Activated CD8-positive, alpha-beta T cell treated with anti-CD3 and anti-CD28 coated beads for 36 hours (primary cell): ENCODE results near the gene SLC29A2. TPM values are rescaled to one million over a fixed set of nuclear protein-coding genes. Genes with fewer than 3 reads are reported as not detected.
"Not testable (repeated sequence)": the region's sequence is repeated elsewhere in the genome, so short reads cannot be mapped to it uniquely, and the experiment has no call there.

Source experiments
- ATAC-seq: fragments of 200-7000 bp; cut with Tn5 transposase; one replicate; pipeline ENCODE4 v1.10.0; 2021; ENCODE audit warnings: mild to moderate bottlenecking, moderate library complexity
- CTCF ChIA-PET: fragments of 350-600 bp; sonication (Branson Sonifier 250); formaldehyde crosslinking; loops from one replicate; lab custom pipeline; 2021; ENCODE audit warnings: antibody characterized with exemption; lab: Charles Lee
- POLR2A ChIA-PET: fragments of 350-600 bp; sonication (Branson Sonifier 250); formaldehyde crosslinking; loops from one replicate; lab custom pipeline; 2021; ENCODE audit warnings: antibody characterized with exemption; lab: Charles Lee
- DNase-seq: peaks from one replicate; pipeline ENCODE4 v3.0.0-alpha.2; 2020
- H3K27ac Mint-ChIP-seq: one replicate; pipeline ENCODE4 v1.8.0; 2021; ENCODE audit warnings: mild to moderate bottlenecking, mixed read lengths
- H3K27me3 Mint-ChIP-seq: one replicate; pipeline ENCODE4 v1.8.0; 2021; ENCODE audit warnings: mixed read lengths
- H3K36me3 Mint-ChIP-seq: one replicate; pipeline ENCODE4 v1.8.0; 2021; ENCODE audit warnings: low read depth, mixed read lengths
- H3K4me1 Mint-ChIP-seq: one replicate; pipeline ENCODE4 v1.8.0; 2021; ENCODE audit warnings: low read depth, mixed read lengths
- H3K4me3 Mint-ChIP-seq: one replicate; pipeline ENCODE4 v1.8.0; 2021; ENCODE audit warnings: mild to moderate bottlenecking, moderate library complexity, mixed read lengths
- H3K9me3 Mint-ChIP-seq: one replicate; pipeline ENCODE4 v1.8.0; 2021; ENCODE audit warnings: mixed read lengths
- intact Hi-C: fragments of 100-400 bp; cut with micrococcal nuclease; formaldehyde crosslinking; loops from one replicate; pipeline ENCODE4 v1.10.0; 2022
- total RNA-seq, 2 experiments: library from RNA; stranded (reverse); gene quantifications; one replicate each; pipeline ENCODE4 v1.2.3, GENCODE V29; 2021
- TF ChIP-seq, protein P1 (sequence below): fragments of 200-600 bp; IDR thresholded peaks from one replicate; pipeline ENCODE4 v1.8.0; 2022; ENCODE audit warnings: antibody characterized with exemption, mild to moderate bottlenecking

The SLC29A2 gene
- total RNA-seq, 2 experiments from 2014 or later, result 11.8 to 12.2 TPM

DNA sequence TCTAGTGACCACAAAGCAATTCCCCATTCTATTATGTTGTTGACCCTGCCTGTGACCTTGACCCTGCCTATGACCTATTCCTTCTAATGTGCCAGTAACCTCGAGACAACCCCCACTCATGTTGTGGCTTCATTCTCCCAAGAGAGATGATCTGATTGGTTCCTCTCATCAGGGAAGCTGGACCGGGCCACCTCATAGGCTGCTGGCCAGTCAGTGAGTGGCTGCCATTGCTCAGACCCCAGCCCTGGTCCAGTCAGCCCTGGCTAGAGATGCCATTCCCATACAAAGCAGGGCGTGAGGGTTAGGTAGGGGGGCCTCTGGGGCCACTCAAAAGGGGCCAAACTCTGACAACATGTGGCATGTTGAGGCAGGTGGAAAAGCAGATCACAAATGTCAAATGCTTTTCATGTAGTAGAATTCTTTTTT lies 11.9 kb downstream of the SLC29A2 start:
- no peak overlapping the region for H3K4me3 Mint-ChIP-seq
- ChIA-PET CTCF (no interaction called here), POLR2A (no interaction called here)
- no peak overlapping the region for H3K27ac Mint-ChIP-seq
- H3K4me1 Mint-ChIP-seq, result no peaks in the 10 kb centered on the region
- intact Hi-C loops, result no loop called here
- no peak for DNase-seq
- ATAC-seq, result no peak
- H3K36me3 Mint-ChIP-seq, result peaks cover 5% of the 10 kb centered on the region
- TF ChIP-seq, protein P1, sequence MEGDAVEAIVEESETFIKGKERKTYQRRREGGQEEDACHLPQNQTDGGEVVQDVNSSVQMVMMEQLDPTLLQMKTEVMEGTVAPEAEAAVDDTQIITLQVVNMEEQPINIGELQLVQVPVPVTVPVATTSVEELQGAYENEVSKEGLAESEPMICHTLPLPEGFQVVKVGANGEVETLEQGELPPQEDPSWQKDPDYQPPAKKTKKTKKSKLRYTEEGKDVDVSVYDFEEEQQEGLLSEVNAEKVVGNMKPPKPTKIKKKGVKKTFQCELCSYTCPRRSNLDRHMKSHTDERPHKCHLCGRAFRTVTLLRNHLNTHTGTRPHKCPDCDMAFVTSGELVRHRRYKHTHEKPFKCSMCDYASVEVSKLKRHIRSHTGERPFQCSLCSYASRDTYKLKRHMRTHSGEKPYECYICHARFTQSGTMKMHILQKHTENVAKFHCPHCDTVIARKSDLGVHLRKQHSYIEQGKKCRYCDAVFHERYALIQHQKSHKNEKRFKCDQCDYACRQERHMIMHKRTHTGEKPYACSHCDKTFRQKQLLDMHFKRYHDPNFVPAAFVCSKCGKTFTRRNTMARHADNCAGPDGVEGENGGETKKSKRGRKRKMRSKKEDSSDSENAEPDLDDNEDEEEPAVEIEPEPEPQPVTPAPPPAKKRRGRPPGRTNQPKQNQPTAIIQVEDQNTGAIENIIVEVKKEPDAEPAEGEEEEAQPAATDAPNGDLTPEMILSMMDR, result no peak
- H3K27me3 Mint-ChIP-seq, result no peaks in the 10 kb centered on the region
- H3K9me3 Mint-ChIP-seq, result no peaks in the 10 kb centered on the region

DNA sequence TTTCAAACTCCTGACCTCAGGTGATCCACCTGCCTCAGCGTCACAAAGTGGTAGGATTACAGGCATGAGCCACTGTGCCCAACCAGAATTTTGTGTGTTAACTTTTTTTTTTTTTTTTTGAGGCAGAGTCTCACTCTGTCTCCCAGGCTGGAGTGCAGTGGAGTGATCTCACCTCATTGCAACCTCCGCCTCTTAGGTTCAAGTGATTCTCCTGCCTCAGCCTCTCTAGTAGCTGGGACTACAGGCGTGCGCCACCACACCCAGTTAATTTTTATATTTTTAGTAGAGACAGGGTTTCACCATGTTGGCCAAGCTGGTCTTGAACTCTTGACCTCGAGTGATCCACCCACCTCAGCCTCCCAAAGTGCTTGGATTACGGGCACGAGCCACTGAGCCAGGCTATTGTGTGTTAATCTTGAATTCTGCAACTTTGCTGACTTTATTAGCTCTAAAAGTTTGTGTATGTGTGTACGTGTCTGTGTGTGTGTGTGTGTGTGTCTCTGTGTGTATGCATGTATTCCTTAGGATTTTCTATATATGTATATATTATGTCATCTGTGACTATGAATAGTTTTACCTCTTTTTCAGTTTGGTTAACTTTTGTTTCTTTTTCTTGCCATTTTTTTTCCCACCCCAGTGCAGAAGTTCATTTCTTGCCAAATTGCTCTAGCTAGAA lies 20.9 kb downstream of the SLC29A2 start:
- ATAC-seq, H3K36me3 Mint-ChIP-seq, DNase-seq, H3K9me3 Mint-ChIP-seq, intact Hi-C loops, H3K4me3 Mint-ChIP-seq, H3K27me3 Mint-ChIP-seq, H3K27ac Mint-ChIP-seq: not testable (repeated sequence)
- ChIA-PET CTCF (interaction anchor here (0.6 to 2.7 kb wide), 4 partner anchors 13 to 464 kb away, joined by 3 to 18 read pairs (median 4); no protein-coding TSS in a partner anchor), POLR2A (interaction anchor here (0.6 to 2.8 kb wide), 4 partner anchors 10 to 16 kb away, joined by 3 to 9 read pairs (median 5); no protein-coding TSS in a partner anchor)
- H3K4me1 Mint-ChIP-seq, result peaks cover 20% of the 10 kb centered on the region

DNA sequence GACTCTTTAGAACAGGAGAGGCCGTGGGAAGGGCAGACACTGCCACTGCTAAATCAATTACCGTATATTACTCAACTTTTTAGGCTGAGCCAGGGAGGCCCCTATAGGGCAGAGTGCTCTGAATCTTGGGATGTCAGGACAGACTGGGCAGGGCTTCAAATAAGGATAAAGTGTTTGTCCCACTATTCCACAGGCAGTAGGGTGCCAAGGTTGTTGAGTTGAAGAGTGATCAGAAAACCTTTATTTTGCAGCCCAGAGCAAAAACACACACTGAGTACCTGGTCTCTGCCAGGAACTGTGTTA lies 22.5 kb downstream of the SLC29A2 start:
- H3K4me1 Mint-ChIP-seq, result peaks cover 31% of the 10 kb centered on the region
- H3K9me3 Mint-ChIP-seq, result no peaks in the 10 kb centered on the region
- POLR2A ChIA-PET, result interaction anchor here (1.1 to 2.8 kb wide), 2 partner anchors 14 to 22 kb away, joined by 3 to 9 read pairs; no protein-coding TSS in a partner anchor
- intact Hi-C loops, result loop anchor here (5.0 kb wide), 1 partner anchor 37 kb away; no protein-coding TSS in a partner anchor
- H3K4me3 Mint-ChIP-seq, result peak overlapping the region; percentile 24
- no peak for DNase-seq
- H3K27me3 Mint-ChIP-seq, result peaks cover 2% of the 10 kb centered on the region
- CTCF ChIA-PET, result interaction anchor here (1.1 to 5.5 kb wide), 3 partner anchors 15 to 36 kb away, joined by 3 to 44 read pairs (median 18); partner anchors contain the start of gene CD248
- TF ChIP-seq, protein P1, result no peak
- peaks cover 2% of the 10 kb centered on the region for H3K36me3 Mint-ChIP-seq
- no peak overlapping the region for H3K27ac Mint-ChIP-seq
- ATAC-seq, result no peak

DNA sequence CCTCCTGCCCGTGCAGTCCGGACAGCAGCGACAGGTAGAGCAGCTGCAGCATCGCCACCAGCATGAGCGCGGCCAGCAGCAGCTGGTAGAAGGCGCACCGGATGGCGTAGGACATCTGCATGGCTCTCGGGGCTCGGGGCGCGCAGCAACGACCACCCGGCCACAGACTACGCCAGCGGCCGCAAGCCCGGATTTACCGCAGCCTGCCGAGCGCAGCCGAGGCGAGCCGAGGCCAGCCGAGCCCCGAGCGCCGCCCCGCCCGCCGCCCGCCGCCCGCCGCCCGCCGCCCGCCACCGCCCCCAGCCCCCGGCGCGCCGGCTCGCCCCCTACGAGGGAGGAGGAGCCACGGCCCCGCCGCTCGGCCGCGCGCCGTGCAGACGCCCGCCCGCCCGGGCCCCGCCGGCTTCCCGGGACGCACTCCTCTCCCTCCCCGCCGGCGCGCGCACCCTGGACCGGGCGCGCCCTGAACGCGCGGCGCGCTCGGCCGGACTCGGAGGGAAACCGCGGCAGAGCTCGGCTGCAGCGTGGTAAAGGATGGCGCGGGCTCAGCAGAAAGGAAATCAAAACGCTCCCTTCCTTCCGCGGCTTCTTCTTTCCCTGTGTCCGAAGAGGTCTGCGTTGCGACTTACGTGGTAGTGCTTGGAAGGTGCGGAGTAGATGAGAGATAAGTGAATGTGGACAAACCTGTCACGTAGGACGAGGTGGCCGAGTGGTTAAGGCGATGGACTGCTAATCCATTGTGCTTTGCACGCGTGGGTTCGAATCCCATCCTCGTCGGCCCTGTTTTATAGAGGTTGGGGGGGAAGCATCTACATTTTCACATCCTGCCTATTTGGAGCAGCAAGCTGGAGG lies 23.9 kb downstream of the SLC29A2 start, which contains the start of gene B4GAT1:
TSS of gene B4GAT1 (minus strand) at position 205 of the 852 bp plus-strand sequence. CDS start at position 121, 84 bp downstream.
- POLR2A ChIA-PET, result interaction anchor here (0.7 to 2.7 kb wide), 12 partner anchors 10 to 91 kb away, joined by 3 to 11 read pairs (median 3); partner anchors contain the start of genes CD248, MRPL11, RIN1 and SLC29A2
- peak within 1 kb of the TSS; percentile 95 for H3K4me3 Mint-ChIP-seq
- no peaks in the 10 kb centered on the region for H3K9me3 Mint-ChIP-seq

More for the DNA sequence above, 23.9 kb downstream of the SLC29A2 start, which contains the start of gene B4GAT1:
- CTCF ChIA-PET, result interaction anchor here (0.7 to 5.5 kb wide), 8 partner anchors 12 to 65 kb away, joined by 3 to 44 read pairs (median 6); partner anchors contain the start of gene CD248
- Mint-ChIP-seq H3K27ac (peak within 1 kb of the TSS; percentile 90), H3K4me1 (peaks cover 45% of the 10 kb centered on the region), H3K36me3 (peaks cover 6% of the 10 kb centered on the region), H3K27me3 (peaks cover 2% of the 10 kb centered on the region)
- intact Hi-C loops, result loop anchor here (5.0 kb wide), 1 partner anchor 35 kb away; no protein-coding TSS in a partner anchor
- DNase-seq (peak; percentile 95), ATAC-seq (peak; percentile 68)
- TF ChIP-seq, protein P1, result no peak
